SK-N-SH treated with all-trans-retinoic acid at 6 μM for 48 hours (cell line): ENCODE results near the gene RAB7A.
A peak's percentile ranks its signal among the peaks of the same experiment; 100 is the strongest.

Experiments used
- ATAC-seq: fragments of 200-7000 bp; cut with Tn5 transposase; 3 replicates; pipeline ENCODE4 v1.9.1; 2020; ENCODE audit warnings: mild to moderate bottlenecking, moderate library complexity
- ARNTL ChIP-seq: fragments of 450-650 bp; formaldehyde crosslinking; IDR thresholded peaks from 2 replicates; pipeline ENCODE4 v1.5.0; 2020; ENCODE audit warnings: low read depth, mild to moderate bottlenecking, moderate library complexity, borderline replicate concordance
- BACH2 ChIP-seq: fragments of 250-450 bp; sonication (Bioruptor Pico); IDR thresholded peaks from 2 replicates; pipeline ENCODE4 v1.9.0; 2021; ENCODE audit warnings: mild to moderate bottlenecking, borderline replicate concordance
- CREB5 ChIP-seq: fragments of 250-450 bp; sonication (Bioruptor Pico); IDR thresholded peaks from 2 replicates; pipeline ENCODE4 v1.5.1; 2020; ENCODE audit warnings: low read depth, mild to moderate bottlenecking, moderate library complexity
- CSDC2 ChIP-seq: fragments of 250-450 bp; sonication (Bioruptor Pico); IDR thresholded peaks from 2 replicates; pipeline ENCODE4 v1.5.0; 2020; ENCODE audit warnings: mild to moderate bottlenecking, moderate library complexity
- ESRRG ChIP-seq: fragments of 250-450 bp; sonication (Bioruptor Pico); IDR thresholded peaks from 2 replicates; pipeline ENCODE4 v1.6.1; 2021; ENCODE audit warnings: mild to moderate bottlenecking
- GLIS3 ChIP-seq: fragments of 250-450 bp; sonication (Bioruptor Pico); IDR thresholded peaks from 2 replicates; pipeline ENCODE4 v1.5.0; 2020; ENCODE audit warnings: mild to moderate bottlenecking, moderate library complexity
- ISL1 ChIP-seq: fragments of 250-450 bp; sonication (Bioruptor Pico); IDR thresholded peaks from 2 replicates; pipeline ENCODE4 v2.1.2; 2022; ENCODE audit warnings: mild to moderate bottlenecking, moderate library complexity
- OSR1 ChIP-seq: fragments of 250-450 bp; sonication (Bioruptor Pico); IDR thresholded peaks from 2 replicates; pipeline ENCODE4 v1.8.0; 2022; ENCODE audit warnings: moderate library complexity, mild to moderate bottlenecking, inconsistent platforms
- POU6F1 ChIP-seq: fragments of 250-450 bp; sonication (Bioruptor Pico); IDR thresholded peaks from 2 replicates; pipeline ENCODE4 v1.8.0; 2021; ENCODE audit warnings: low read depth, mild to moderate bottlenecking, moderate library complexity, borderline replicate concordance
- PPARA ChIP-seq: fragments of 250-450 bp; sonication (Bioruptor Pico); IDR thresholded peaks from 2 replicates; pipeline ENCODE4 v1.5.0; 2020; ENCODE audit warnings: mild to moderate bottlenecking, borderline replicate concordance
- TOX ChIP-seq: fragments of 250-450 bp; sonication (Bioruptor Pico); IDR thresholded peaks from 2 replicates; pipeline ENCODE4 v1.8.0; 2021; ENCODE audit warnings: mild to moderate bottlenecking, moderate library complexity, borderline replicate concordance
- TSHZ2 ChIP-seq: fragments of 250-450 bp; sonication (Bioruptor Pico); IDR thresholded peaks from 2 replicates; pipeline ENCODE4 v1.5.0; 2020; ENCODE audit warnings: mild to moderate bottlenecking, moderate library complexity
- ZC3H10 ChIP-seq: fragments of 250-450 bp; sonication (Bioruptor Pico); IDR thresholded peaks from 2 replicates; pipeline ENCODE4 v1.5.1; 2021; ENCODE audit warnings: mild to moderate bottlenecking, moderate library complexity
- ZFP30 ChIP-seq: fragments of 450-650 bp; formaldehyde crosslinking; IDR thresholded peaks from 2 replicates; pipeline ENCODE4 v1.5.0; 2022; ENCODE audit warnings: mild to moderate bottlenecking, moderate library complexity
- ZNF565 ChIP-seq: fragments of 450-650 bp; formaldehyde crosslinking; conservative IDR thresholded peaks from 2 replicates; pipeline ENCODE4 v1.5.0; 2020; ENCODE audit warnings: low read depth, mild to moderate bottlenecking, moderate library complexity
- ZNF70 ChIP-seq: fragments of 450-650 bp; formaldehyde crosslinking; IDR thresholded peaks from 2 replicates; pipeline ENCODE4 v1.5.0; 2020; ENCODE audit warnings: mild to moderate bottlenecking, moderate library complexity

The RAB7A gene

GRCh38 chr3:128801779-128802380 is 75.9 kb downstream of the RAB7A start (continued):
- no peak for TF ChIP-seq CREB5

- no peak for ATAC-seq
- TF ChIP-seq ZNF70 (no peak), ISL1 (CRISPR knock-in tag) (no peak), ZFP30 (CRISPR knock-in tag) (no peak), POU6F1 (CRISPR knock-in tag) (no peak), CREB5 (no peak), GLIS3 (CRISPR knock-in tag) (no peak), TOX (CRISPR knock-in tag) (no peak), ZNF565 (CRISPR knock-in tag) (no peak), OSR1 (CRISPR knock-in tag) (no peak), ZC3H10 (CRISPR knock-in tag) (no peak), CSDC2 (CRISPR knock-in tag) (no peak), TSHZ2 (no peak)
These were observed 77.3 kb downstream of the RAB7A start for GRCh38 chr3:128803307-128803706.

GRCh38 chr3:128804017-128804810 is 78.2 kb downstream of the RAB7A start:
- peak; percentile 69 for ATAC-seq
- TF ChIP-seq ZFP30 (CRISPR knock-in tag) (no peak), BACH2 (CRISPR knock-in tag) (no peak), CSDC2 (CRISPR knock-in tag) (no peak), ZC3H10 (CRISPR knock-in tag) (no peak), PPARA (CRISPR knock-in tag) (no peak), ARNTL (CRISPR knock-in tag) (no peak), POU6F1 (CRISPR knock-in tag) (no peak), TSHZ2 (no peak), ESRRG (CRISPR knock-in tag) (no peak), OSR1 (CRISPR knock-in tag) (no peak)
